Nephron (organoid): ENCODE results near the gene MOB3B.

ENCODE experiments used
- H3K27ac Mint-ChIP-seq, 3 experiments: 2 replicates each; pipeline ENCODE4 v1.8.0; 2020; ENCODE audit warnings: mixed read lengths in 3 of 3, mild to moderate bottlenecking in 2 of 3, moderate library complexity in 1 of 3
- H3K27me3 Mint-ChIP-seq: 2 replicates; pipeline ENCODE4 v1.8.0; 2021; ENCODE audit warnings: low read depth, mild to moderate bottlenecking, moderate library complexity, mixed read lengths
- H3K36me3 Mint-ChIP-seq: 2 replicates; pipeline ENCODE4 v1.8.0; 2020; ENCODE audit warnings: low read depth, mixed read lengths
- H3K4me1 Mint-ChIP-seq: 2 replicates; pipeline ENCODE4 v1.8.0; 2020; ENCODE audit warnings: mixed read lengths
- H3K4me3 Mint-ChIP-seq, 3 experiments: 2 replicates each; pipeline ENCODE4 v1.8.0; 2020; ENCODE audit warnings: mild to moderate bottlenecking in 3 of 3, mixed read lengths in 3 of 3, moderate library complexity in 2 of 3
- H3K9me3 Mint-ChIP-seq: 2 replicates; pipeline ENCODE4 v1.8.0; 2020; ENCODE audit warnings: mixed read lengths
- CTCF ChIP-seq, 3 experiments: fragments of 200-600 bp; sonication (generic); IDR thresholded peaks; one replicate each; pipeline ENCODE4 v1.5.0; 2021; ENCODE audit warnings: antibody characterized with exemption in 3 of 3; ENCODE audit not compliant: unreplicated experiment in 3 of 3

The MOB3B gene

GRCh38 chr9:27347889-27348288 lies 181.7 kb downstream of the MOB3B start:
- H3K36me3 Mint-ChIP-seq, result peaks cover 18% of the 10 kb centered on the region
- H3K27me3 Mint-ChIP-seq, result peaks cover 3% of the 10 kb centered on the region
- H3K9me3 Mint-ChIP-seq, result no peaks in the 10 kb centered on the region
- no peak overlapping the region for H3K4me3 Mint-ChIP-seq
- TF ChIP-seq CTCF (IDR thresholded peaks at IDR 0.05; ENCODE audit: unreplicated experiment in 3 of 3), result no peak
- peaks cover 39% of the 10 kb centered on the region for H3K4me1 Mint-ChIP-seq
- H3K27ac Mint-ChIP-seq, result no peak overlapping the region

GRCh38 chr9:27344776-27345175 lies 184.8 kb downstream of the MOB3B start:
- H3K27ac Mint-ChIP-seq, result no peak overlapping the region
- TF ChIP-seq CTCF (IDR thresholded peaks at IDR 0.05; ENCODE audit: unreplicated experiment in 3 of 3), result no peak

GRCh38 chr9:27341545-27342294 lies 187.9 kb downstream of the MOB3B start:
- no peak for TF ChIP-seq CTCF (IDR thresholded peaks at IDR 0.05; ENCODE audit: unreplicated experiment in 3 of 3)
- Mint-ChIP-seq H3K36me3 (peaks cover 7% of the 10 kb centered on the region), H3K4me1 (peaks cover 48% of the 10 kb centered on the region), H3K27ac (peak overlapping the region; percentile 86 to 97 (median 90)), H3K27me3 (no peaks in the 10 kb centered on the region), H3K4me3 (no peak overlapping the region), H3K9me3 (no peaks in the 10 kb centered on the region)

More at GRCh38 chr9:27344776-27345175, 184.8 kb downstream of the MOB3B start:
- peaks cover 42% of the 10 kb centered on the region for H3K4me1 Mint-ChIP-seq
- H3K9me3 Mint-ChIP-seq, result no peaks in the 10 kb centered on the region
- H3K4me3 Mint-ChIP-seq, result no peak overlapping the region
- H3K36me3 Mint-ChIP-seq, result peaks cover 5% of the 10 kb centered on the region
- H3K27me3 Mint-ChIP-seq, result peaks cover 3% of the 10 kb centered on the region

DNA sequence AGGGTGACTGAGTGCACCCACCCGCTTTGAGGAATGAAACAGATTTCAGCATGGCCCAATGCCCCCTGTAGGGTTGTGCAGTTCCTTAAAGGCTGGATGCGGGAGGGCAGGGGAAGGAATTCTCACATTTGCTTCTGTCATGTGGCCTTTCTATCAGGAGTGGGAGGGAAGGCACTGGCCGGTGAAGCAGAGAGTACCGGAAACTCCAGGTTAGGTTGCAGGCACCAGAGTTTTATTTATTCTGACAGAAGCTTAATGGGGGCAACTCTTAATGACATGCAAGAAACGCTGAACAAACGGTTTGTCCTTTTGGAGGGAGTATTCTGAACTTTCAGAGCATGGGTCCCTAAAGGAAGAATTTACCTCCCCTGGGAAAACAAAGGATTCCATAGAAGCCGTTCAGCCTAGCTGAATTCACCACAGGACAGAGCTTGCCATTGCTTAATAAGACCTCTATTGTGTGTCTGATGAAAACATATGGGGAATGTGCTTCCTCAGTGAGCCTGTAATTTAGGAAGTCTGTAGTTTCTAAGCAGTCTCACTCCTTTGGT lies 188.6 kb downstream of the MOB3B start:
- no peaks in the 10 kb centered on the region for H3K27me3 Mint-ChIP-seq
- H3K9me3 Mint-ChIP-seq, result no peaks in the 10 kb centered on the region
- peaks cover 54% of the 10 kb centered on the region for H3K4me1 Mint-ChIP-seq
- H3K27ac Mint-ChIP-seq, result peak overlapping the region; percentile 86 to 97 (median 90)
- TF ChIP-seq CTCF (IDR thresholded peaks at IDR 0.05; ENCODE audit: unreplicated experiment in 3 of 3), result no peak
- peak overlapping the region in 2 of 3 experiments; percentile 5 to 12 for H3K4me3 Mint-ChIP-seq
- H3K36me3 Mint-ChIP-seq, result peaks cover 7% of the 10 kb centered on the region

DNA sequence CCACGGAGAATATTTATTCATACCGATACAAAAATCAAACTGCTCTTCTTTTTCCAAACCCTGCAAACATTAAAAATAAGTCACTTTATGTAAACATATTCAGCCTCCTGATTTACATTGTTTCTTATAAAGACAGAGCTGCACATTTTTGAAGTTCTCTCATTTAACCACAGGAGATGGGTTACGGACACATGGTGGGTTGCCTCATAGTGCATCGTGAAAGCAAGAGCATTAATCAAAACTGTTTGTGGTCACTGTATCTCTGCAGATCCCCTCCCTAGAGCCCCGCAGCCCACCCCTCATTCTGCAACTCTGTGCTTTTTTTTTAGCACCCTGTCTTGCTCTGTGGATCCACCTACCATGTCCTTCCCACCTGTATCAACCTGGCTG lies 189.3 kb downstream of the MOB3B start:
- TF ChIP-seq CTCF (IDR thresholded peaks at IDR 0.05; ENCODE audit: unreplicated experiment in 3 of 3), result no peak
- Mint-ChIP-seq H3K9me3 (no peaks in the 10 kb centered on the region), H3K27ac (peak overlapping the region; percentile 86 to 97 (median 90)), H3K4me1 (peaks cover 56% of the 10 kb centered on the region), H3K36me3 (peaks cover 7% of the 10 kb centered on the region), H3K4me3 (no peak overlapping the region), H3K27me3 (no peaks in the 10 kb centered on the region)
